ENCODE data around the gene DGKB.

GRCh38 chr7:14095233-14095950 is 807.2 kb downstream of the DGKB start:
- TF ChIP-seq, protein P1, sequence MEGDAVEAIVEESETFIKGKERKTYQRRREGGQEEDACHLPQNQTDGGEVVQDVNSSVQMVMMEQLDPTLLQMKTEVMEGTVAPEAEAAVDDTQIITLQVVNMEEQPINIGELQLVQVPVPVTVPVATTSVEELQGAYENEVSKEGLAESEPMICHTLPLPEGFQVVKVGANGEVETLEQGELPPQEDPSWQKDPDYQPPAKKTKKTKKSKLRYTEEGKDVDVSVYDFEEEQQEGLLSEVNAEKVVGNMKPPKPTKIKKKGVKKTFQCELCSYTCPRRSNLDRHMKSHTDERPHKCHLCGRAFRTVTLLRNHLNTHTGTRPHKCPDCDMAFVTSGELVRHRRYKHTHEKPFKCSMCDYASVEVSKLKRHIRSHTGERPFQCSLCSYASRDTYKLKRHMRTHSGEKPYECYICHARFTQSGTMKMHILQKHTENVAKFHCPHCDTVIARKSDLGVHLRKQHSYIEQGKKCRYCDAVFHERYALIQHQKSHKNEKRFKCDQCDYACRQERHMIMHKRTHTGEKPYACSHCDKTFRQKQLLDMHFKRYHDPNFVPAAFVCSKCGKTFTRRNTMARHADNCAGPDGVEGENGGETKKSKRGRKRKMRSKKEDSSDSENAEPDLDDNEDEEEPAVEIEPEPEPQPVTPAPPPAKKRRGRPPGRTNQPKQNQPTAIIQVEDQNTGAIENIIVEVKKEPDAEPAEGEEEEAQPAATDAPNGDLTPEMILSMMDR (IDR thresholded peaks at IDR 0.05; ENCODE audit: low read length) = no peak
- TF ChIP-seq EZH2 (optimal IDR thresholded peaks at IDR 0.05; ENCODE audit: low read depth, low read length) (no peak), EZH2phosphoT487 (IDR thresholded peaks at IDR 0.05; ENCODE audit: low read length) (no peak)

Data from MM.1S (cell line).